GM12892 (cell line): ENCODE measurements around the gene OR5AU1.

Experiments used
- POLR2A ChIP-seq: IDR thresholded peaks from 2 replicates; pipeline ENCODE4 v1.6.1; 2011; ENCODE audit warnings: low read depth, low read length, control low read depth
- TAF1 ChIP-seq: IDR thresholded peaks from 2 replicates; pipeline ENCODE4 v1.6.1; 2011; ENCODE audit warnings: low read depth, mild to moderate bottlenecking, control low read depth, low read length, borderline replicate concordance

DNA sequence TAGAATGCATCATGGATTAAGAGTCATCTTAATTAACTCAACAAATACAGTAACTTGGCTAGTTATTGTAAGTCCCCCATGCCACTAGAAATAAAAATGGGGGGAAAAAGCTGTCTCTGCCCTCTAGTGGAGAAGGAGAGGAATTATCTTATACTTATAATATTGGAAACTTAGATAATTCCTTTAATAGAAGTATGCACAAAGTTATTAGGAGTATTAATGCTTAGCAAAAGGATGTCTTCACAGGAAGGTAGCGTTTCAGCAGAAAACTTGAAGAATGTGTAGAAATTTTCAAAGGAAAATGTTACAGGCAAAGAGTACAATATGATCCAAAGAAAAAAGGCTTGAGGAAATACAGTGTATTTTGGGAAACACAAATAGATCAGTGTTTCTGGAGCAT lies 19.8 kb downstream of the OR5AU1 start:
- TF ChIP-seq TAF1, result no peak
- TF ChIP-seq POLR2A, result no peak
